PFSK-1 (cell line): ENCODE results near the gene CELF4.

Experiments used
- FOXP2 ChIP-seq: optimal IDR thresholded peaks from 2 replicates; pipeline ENCODE3; 2011; ENCODE audit warnings: borderline replicate concordance, control low read depth, inconsistent platforms; ENCODE audit not compliant: insufficient read depth; ENCODE audit errors: extremely low read length, extremely low read depth
- POLR2AphosphoS5 ChIP-seq: IDR thresholded peaks from 2 replicates; pipeline ENCODE4 v1.6.1; 2012; ENCODE audit warnings: low read depth, mild to moderate bottlenecking, control low read depth, low read length, moderate library complexity
- SIN3A ChIP-seq: IDR thresholded peaks from 2 replicates; pipeline ENCODE4 v1.6.1; 2012; ENCODE audit warnings: mild to moderate bottlenecking, low read length, moderate library complexity, borderline replicate concordance; ENCODE audit not compliant: insufficient read depth
- TAF1 ChIP-seq: IDR thresholded peaks from 2 replicates; pipeline ENCODE4 v1.6.1; 2012; ENCODE audit warnings: low read length, control low read depth, borderline replicate concordance; ENCODE audit not compliant: insufficient read depth
- TF ChIP-seq, protein P1 (sequence below), 2 experiments: IDR thresholded peaks; 2 replicates each; pipeline versions ENCODE4 v1.6.1 to v1.8.0; 2011 to 2012; ENCODE audit warnings: low read depth in 2 of 2, low read length in 2 of 2, control low read depth in 1 of 2, inconsistent platforms in 1 of 2, mild to moderate bottlenecking in 1 of 2, moderate library complexity in 1 of 2; ENCODE audit not compliant: insufficient read depth in 1 of 2

CELF4 gene

DNA sequence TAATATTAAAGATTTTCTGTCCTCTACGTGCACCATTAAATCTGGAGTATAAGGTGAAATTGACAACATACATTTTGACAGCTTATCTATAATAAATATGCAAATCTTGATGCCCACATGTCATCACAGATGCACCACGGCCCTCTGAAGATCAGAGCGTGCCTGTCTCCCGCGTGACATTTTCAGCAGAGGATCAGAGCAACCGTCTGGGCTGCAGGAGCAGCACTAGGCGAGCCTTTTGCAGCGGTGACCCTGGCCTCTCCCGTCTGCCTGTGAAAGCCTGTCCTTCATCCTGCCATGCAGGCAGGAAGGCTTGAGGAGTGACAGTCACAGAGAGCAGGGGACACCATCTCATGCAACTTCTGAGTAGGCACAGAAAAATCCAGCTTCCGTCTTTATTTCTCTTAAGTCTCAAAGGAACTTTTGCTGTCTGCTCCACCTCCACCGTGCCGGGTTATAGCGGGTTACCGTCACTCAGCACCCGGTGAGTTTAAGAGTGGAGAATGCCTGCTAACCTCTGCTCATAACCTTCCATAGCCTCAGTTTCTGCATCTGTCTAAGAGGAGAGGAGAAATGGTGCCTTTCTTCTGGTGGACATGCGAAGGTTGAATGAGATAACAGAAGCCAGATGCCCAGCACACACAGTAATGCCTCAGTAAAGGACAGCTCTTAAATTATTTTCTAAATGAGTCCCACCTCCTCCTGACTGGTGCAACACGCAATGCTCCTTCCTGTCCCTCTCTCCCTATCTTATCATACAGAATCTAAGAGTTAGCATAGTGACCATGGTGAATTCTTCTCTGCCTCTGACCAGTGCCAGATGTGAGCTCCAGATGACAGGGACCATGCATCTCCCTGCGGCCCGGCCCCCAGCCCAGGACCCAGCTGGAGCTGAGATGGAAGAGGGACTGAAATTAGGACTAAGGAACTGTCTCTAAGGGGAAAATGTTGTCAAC, 43.8 kb downstream of the CELF4 start:
- no peak for TF ChIP-seq POLR2AphosphoS5
- TF ChIP-seq, protein P1, sequence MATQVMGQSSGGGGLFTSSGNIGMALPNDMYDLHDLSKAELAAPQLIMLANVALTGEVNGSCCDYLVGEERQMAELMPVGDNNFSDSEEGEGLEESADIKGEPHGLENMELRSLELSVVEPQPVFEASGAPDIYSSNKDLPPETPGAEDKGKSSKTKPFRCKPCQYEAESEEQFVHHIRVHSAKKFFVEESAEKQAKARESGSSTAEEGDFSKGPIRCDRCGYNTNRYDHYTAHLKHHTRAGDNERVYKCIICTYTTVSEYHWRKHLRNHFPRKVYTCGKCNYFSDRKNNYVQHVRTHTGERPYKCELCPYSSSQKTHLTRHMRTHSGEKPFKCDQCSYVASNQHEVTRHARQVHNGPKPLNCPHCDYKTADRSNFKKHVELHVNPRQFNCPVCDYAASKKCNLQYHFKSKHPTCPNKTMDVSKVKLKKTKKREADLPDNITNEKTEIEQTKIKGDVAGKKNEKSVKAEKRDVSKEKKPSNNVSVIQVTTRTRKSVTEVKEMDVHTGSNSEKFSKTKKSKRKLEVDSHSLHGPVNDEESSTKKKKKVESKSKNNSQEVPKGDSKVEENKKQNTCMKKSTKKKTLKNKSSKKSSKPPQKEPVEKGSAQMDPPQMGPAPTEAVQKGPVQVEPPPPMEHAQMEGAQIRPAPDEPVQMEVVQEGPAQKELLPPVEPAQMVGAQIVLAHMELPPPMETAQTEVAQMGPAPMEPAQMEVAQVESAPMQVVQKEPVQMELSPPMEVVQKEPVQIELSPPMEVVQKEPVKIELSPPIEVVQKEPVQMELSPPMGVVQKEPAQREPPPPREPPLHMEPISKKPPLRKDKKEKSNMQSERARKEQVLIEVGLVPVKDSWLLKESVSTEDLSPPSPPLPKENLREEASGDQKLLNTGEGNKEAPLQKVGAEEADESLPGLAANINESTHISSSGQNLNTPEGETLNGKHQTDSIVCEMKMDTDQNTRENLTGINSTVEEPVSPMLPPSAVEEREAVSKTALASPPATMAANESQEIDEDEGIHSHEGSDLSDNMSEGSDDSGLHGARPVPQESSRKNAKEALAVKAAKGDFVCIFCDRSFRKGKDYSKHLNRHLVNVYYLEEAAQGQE (IDR thresholded peaks at IDR 0.05; ENCODE audit: insufficient read depth in 1 of 2, low read depth in 2 of 2, low read length in 2 of 2): no peak
- no peak for TF ChIP-seq FOXP2
- no peak for TF ChIP-seq TAF1
- no peak for TF ChIP-seq SIN3A

DNA sequence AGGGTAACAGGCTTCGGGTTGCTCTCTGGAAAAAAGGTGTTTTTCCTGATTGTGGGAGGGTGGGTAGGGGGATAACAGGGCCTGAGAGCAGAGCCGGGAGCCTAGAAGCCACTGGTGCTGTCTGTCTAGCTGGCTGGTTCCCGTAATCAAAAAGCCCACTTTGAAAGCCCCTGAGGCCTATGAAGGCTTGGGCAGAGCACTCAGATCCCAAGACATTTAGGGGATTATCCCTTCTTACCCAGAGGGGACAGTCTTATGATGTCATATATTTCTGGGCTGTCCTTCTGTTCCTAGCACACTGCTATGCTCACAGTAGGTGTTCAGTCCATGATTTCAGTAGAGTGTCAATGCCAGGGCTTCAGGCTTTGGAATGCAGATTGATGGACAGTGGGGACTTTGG, 45.1 kb downstream of the CELF4 start:
- TF ChIP-seq SIN3A: no peak
- no peak for TF ChIP-seq TAF1
- TF ChIP-seq, protein P1 (IDR thresholded peaks at IDR 0.05; ENCODE audit: insufficient read depth in 1 of 2, low read depth in 2 of 2, low read length in 2 of 2): no peak
- no peak for TF ChIP-seq FOXP2
- no peak for TF ChIP-seq POLR2AphosphoS5

DNA sequence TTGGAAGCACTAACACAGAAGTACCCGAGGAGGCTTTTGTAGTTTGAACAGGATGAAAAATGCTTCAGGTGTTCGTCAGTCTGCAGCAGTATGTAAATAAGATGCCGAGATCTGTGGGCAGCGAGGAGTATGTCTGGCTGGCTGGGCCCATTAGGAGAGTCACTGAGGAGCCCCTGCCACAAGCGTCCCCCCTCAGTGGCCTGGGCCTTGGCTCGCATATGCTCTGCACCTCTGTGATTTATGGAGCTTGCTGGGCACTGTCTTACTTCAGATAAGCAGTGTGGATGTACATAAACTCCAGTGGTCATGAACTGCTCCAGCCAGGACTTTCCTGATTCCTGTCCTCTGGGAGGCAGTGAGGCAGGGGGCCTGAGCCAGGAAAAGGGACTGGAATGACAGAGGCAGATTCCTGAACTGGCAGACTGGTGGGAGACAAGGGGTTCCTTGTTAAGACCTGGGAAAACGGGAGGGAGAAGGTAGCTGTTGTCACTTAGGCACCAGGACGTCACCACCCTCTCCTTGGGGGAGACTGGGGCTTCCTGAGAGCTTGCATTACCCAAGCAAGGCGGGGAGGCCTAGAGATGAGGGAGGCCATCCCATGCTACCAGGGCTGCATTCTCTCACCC, 46.0 kb downstream of the CELF4 start:
- TF ChIP-seq FOXP2 (no peak), TAF1 (no peak)

DNA sequence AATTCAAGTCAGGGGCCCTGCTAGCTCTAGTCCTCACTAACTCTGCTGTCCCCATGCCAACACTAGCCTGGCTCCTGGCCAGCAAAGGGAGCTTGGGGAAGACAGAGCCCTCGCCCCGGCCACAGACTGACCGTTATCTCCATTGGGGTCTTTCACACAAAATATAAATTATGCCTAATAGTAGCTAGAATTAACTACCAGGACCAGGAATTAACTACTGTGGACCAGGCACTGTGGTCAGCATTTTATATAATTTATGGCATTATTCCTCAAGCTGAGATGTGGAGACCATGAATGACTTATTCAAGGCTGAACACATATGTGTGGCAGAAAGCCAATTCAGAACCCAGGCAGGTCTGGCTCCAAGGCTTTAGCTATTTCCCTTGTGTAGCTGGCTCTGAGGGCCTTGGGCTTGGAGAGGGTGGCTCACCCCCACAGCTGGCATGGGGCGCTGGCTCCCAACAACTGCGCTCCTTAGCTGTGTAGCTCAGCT, 49.2 kb downstream of the CELF4 start:
- TF ChIP-seq POLR2AphosphoS5: no peak
- TF ChIP-seq, protein P1 (IDR thresholded peaks at IDR 0.05; ENCODE audit: insufficient read depth in 1 of 2, low read depth in 2 of 2, low read length in 2 of 2): no peak
- no peak for TF ChIP-seq FOXP2
- TF ChIP-seq TAF1: no peak
- TF ChIP-seq SIN3A: no peak

DNA sequence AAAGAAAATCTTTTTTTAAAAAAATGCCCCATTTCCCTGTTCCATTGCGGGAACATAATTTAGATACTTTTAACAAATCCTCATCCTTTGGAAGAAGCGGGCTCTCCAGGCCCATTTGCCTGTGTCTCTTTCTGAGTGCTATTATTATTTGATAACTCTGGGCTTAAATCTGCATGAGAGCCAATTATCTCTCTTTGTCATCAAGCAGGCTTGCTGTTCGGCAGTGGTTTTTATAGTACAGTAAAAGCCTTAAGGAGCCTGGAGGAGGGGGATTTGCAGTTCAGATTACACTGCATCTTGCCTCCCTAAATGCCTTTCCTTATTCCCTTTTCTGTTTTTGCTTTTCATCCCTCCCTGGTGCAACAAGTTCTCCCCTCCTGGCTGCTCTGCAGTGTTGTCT, 50.6 kb downstream of the CELF4 start:
- TF ChIP-seq POLR2AphosphoS5: no peak

DNA sequence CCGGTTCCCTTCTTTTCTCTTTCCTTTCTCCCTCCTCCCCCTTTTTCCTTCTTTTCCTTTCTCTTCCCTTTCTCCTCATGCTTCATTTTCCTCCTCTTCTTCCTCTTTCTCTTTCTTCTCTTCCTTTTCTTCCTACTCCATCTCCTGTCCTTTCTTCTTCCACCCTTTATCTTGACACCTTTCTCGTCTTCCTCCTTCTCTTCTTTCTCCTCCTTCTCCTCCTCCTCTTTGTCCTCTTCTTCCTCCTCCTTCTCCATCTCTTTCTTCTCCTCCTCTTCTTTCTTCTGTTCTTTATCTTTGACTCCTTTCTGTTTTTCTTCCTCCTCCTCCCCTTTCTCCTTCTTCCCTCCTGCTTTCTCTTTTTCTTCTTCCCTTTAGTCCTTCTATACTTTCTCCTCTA, 53.2 kb downstream of the CELF4 start:
- TF ChIP-seq, protein P1 (IDR thresholded peaks at IDR 0.05; ENCODE audit: insufficient read depth in 1 of 2, low read depth in 2 of 2, low read length in 2 of 2): no peak
- TF ChIP-seq SIN3A: no peak
- no peak for TF ChIP-seq POLR2AphosphoS5
- no peak for TF ChIP-seq FOXP2
- no peak for TF ChIP-seq TAF1
